Measurements from ENCODE around the gene RNF225.

The RNF225 gene

DNA sequence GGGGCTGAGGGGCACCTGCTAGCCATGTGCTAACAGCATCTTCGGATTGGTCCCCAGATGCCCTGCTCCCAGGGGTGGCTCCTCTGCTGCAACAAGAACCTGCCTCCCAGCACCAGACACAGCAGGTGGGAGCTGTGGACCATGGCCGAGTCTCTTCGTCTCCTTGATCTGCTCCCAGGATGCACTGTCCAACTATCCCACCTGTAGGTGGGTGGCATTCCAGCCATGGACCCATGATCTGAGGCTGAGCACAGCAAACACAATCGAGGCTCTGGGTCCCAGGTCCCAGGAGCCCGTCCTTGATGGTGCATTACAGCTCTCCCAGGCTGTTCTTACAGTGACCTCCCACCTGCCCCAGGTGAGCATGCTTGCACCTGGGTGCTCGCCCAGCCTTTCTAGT, 16.2 kb upstream of the RNF225 start:
- no peak overlapping the region for H3K4me3 ChIP-seq (ENCODE audit: low read depth, low read length)
- TF ChIP-seq, protein P1, sequence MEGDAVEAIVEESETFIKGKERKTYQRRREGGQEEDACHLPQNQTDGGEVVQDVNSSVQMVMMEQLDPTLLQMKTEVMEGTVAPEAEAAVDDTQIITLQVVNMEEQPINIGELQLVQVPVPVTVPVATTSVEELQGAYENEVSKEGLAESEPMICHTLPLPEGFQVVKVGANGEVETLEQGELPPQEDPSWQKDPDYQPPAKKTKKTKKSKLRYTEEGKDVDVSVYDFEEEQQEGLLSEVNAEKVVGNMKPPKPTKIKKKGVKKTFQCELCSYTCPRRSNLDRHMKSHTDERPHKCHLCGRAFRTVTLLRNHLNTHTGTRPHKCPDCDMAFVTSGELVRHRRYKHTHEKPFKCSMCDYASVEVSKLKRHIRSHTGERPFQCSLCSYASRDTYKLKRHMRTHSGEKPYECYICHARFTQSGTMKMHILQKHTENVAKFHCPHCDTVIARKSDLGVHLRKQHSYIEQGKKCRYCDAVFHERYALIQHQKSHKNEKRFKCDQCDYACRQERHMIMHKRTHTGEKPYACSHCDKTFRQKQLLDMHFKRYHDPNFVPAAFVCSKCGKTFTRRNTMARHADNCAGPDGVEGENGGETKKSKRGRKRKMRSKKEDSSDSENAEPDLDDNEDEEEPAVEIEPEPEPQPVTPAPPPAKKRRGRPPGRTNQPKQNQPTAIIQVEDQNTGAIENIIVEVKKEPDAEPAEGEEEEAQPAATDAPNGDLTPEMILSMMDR (IDR thresholded peaks at IDR 0.05; ENCODE audit: borderline replicate concordance, insufficient read depth, low read depth, low read length), result no peak

DNA sequence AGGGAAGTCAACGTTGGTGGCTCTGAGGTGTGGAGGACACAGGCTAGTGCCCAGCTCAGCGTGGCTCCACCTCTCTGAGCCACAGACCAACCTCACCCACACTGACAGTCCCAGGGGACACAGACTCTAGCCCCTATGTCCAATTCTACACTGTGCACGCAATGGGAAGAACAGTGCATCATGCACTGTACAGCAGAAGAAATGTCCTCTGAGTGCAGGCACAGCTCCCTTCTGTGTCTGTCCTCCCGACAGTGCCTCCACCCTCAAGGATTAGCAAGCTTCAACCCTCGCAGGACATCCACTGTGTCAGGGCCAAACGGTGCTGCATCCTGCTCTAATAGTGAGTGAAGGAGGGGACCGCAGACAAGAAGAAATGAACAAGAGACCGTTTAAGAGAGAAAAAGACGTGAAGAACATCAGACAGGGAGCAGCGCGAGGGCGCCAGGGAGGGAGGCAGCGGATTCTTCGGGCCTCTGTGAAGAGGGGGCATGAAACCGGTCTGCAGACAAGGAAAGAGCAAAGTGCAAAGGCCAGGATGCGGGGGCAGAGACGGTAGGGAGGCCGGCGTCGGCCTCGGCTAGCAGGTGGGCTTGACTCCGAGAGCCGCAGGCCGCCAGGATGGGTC, 15.3 kb upstream of the RNF225 start:
- TF ChIP-seq, protein P1 (IDR thresholded peaks at IDR 0.05; ENCODE audit: borderline replicate concordance, insufficient read depth, low read depth, low read length), result no peak
- H3K4me3 ChIP-seq (ENCODE audit: low read depth, low read length), result peak overlapping the region; percentile 78

DNA sequence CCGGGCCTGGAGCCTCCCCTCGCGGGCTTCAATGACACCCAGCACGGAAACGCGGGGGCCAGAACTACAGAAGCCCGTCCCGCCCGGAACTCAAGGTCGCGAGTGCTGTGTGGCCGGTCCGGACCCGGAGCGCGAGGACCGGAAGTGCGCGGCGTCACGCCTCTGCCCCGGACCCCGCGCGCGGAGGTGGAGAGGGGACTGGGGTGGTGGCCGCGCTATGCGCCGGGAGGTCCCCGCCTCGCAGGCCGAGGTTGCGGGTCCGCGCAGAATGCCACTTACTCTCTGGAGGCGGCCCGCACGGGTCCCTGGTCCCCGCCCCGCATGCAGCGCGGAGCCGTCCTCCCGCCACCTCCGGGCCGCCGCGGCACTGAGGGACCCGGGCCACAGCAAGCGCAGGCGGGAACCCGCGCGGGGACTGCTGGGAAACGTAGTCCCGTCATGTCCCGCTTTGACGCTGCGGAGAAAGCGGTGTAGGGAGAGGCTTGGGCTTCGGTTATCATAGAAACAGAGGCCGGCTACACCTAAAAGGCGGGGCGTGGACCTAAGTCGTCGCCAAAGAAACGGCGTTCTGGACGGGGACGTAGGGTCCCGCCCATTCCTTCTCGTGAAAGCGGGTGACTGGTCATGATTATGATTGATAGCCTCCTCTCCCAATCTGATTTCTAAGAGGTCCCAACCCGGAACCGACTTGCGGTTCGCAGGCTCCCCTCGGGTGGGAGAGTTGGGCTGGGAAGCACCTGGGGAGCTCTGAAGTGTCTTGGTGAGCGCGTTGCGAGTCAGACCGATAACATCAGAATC, 14.6 kb upstream of the RNF225 start, which contains the start of gene ZNF837:
Gene ZNF837, minus strand, starts transcription at position 369 of the 798 bp plus-strand sequence. CDS start 11,698 bp downstream, outside the sequence.
- TF ChIP-seq, protein P1 (IDR thresholded peaks at IDR 0.05; ENCODE audit: borderline replicate concordance, insufficient read depth, low read depth, low read length), result no peak
- peak within 1 kb of the TSS; percentile 78 for H3K4me3 ChIP-seq (ENCODE audit: low read depth, low read length)

DNA sequence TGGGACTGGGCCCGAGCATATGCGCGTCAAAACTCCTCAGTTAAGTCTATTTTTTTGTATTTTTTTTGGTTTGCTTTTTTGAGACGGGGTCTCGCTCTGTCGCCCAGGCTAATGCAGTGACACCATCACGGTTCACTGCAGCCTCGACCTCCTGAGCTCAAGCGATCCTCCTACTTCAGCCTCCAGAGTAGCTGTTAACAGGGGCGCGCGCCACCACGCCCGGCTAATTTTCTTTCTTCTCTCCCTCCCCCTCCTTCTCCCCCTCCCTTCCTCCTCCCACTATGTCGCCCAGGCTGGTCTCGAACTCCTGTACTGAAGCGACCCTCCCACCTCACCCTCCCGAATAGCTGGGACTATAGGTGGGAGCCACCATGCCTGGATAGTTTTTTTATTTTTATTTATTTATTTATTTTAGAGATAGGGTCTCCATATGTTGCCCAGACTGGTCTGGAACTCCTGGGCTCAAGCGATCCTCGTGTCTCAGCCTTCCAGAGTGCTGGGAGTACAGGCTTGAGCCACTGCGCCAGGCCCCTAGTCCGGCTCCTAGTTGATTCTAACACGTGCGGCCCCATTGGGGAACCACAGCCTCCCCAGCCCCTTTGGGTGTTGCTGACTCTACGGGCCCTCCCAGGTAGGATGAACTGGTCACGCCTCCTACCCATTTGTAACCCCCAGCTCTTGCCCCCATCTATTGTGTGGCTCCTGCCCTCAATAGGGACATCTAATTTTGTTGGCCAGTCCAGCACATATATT, 13.8 kb upstream of the RNF225 start:
- TF ChIP-seq, protein P1 (IDR thresholded peaks at IDR 0.05; ENCODE audit: borderline replicate concordance, insufficient read depth, low read depth, low read length), result no peak
- peak overlapping the region; percentile 55 for H3K4me3 ChIP-seq (ENCODE audit: low read depth, low read length)

GRCh38 chr19:58382997-58383603, 12.4 kb upstream of the RNF225 start:
- TF ChIP-seq, protein P1 (IDR thresholded peaks at IDR 0.05; ENCODE audit: borderline replicate concordance, insufficient read depth, low read depth, low read length), result no peak

GRCh38 chr19:58385313-58385890, 10.1 kb upstream of the RNF225 start:
- TF ChIP-seq, protein P1 (IDR thresholded peaks at IDR 0.05; ENCODE audit: borderline replicate concordance, insufficient read depth, low read depth, low read length), result no peak
- H3K4me3 ChIP-seq (ENCODE audit: low read depth, low read length), result peak overlapping the region; percentile 65

More at GRCh38 chr19:58382997-58383603, 12.4 kb upstream of the RNF225 start:
- H3K4me3 ChIP-seq (ENCODE audit: low read depth, low read length), result no peak overlapping the region

All from GM12875 (cell line).